ENCODE results near the gene BRSK1. TPM values are rescaled to one million over a fixed set of nuclear protein-coding genes. Genes with fewer than 3 reads are reported as not detected.

BRSK1 gene
- total and polyA plus RNA-seq, 2 of the 13 experiments (the other 11 are each of a cell fraction or from before 2014, with no cell fraction given) = 0.18 to 1.2 TPM

DNA sequence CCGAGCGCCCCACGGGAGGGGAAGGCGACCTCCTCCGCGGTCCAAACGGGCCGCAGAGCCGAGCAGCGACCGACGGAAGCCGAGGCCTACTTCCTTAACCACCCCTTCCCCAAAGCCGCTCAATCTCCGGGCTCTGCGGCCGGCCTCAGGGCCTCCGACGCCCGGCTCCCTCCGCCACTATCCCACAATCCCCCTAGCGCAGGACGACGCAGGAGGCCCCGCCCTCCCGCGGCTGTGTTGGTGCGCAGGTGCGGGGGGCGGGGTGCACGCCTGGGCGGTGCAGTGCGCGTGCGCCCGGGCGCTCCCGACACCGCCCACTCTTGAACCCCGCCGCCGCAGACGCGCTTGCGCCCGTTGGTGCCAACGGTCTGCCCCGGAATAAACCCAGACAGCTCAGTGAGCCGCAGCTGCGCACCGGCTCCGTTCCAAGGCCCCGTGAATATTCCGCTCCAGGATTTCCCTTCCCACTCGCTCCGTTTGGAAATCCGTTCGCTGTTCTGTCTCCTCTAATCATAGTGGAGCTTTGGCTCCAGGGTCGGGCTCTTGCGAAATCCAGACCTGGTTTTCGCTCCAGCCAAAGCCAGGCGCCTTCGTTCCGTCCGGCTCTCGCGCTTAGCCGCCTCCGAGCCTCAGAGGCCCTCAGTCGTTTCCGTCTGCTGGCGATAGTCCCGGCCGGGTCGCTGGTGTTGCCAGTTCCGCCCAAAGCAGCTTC, 24.8 kb upstream of the BRSK1 start, which contains the start of gene PPP6R1 (continued):
- TF ChIP-seq YEATS2 (CRISPR knock-in tag; IDR thresholded peaks at IDR 0.05; ENCODE audit: borderline replicate concordance) (peak; percentile 86), DPF2 (CRISPR knock-in tag; IDR thresholded peaks at IDR 0.05; ENCODE audit: borderline replicate concordance, low read depth) (no peak), ZNF251 (CRISPR knock-in tag; IDR thresholded peaks at IDR 0.05) (no peak), ZNF713 (CRISPR knock-in tag; IDR thresholded peaks at IDR 0.05) (no peak), ZNF572 (CRISPR knock-in tag; IDR thresholded peaks at IDR 0.05) (no peak), ZNF83 (CRISPR knock-in tag; IDR thresholded peaks at IDR 0.05; ENCODE audit: borderline replicate concordance) (0 out of 2 replicates have a peak, but pooled peaks have one; percentile 60), ELF4 (CRISPR knock-in tag; IDR thresholded peaks at IDR 0.05; ENCODE audit: borderline replicate concordance) (no peak), ZNF446 (CRISPR knock-in tag; IDR thresholded peaks at IDR 0.05) (no peak; the same call in none of the 2 replicates), FIP1L1 (IDR thresholded peaks at IDR 0.05; ENCODE audit: borderline replicate concordance, insufficient read depth, low read depth, low read length) (peak; percentile 94; the same call in 1 of the 2 replicates), PAX8 (CRISPR knock-in tag; IDR thresholded peaks at IDR 0.05; ENCODE audit: borderline replicate concordance) (no peak), ZNF773 (CRISPR knock-in tag; IDR thresholded peaks at IDR 0.05; ENCODE audit: borderline replicate concordance) (no peak; the same call in 1 of the 2 replicates), ZNF484 (CRISPR knock-in tag; IDR thresholded peaks at IDR 0.05; ENCODE audit: borderline replicate concordance, low read depth) (no peak), KMT2A (CRISPR knock-in tag; IDR thresholded peaks at IDR 0.05) (peak; percentile 73; the same call in 1 of the 2 replicates), SP1 (IDR thresholded peaks at IDR 0.05) (no peak), SP1 (CRISPR knock-in tag; IDR thresholded peaks at IDR 0.05) (peak; percentile 64), AHR (CRISPR knock-in tag; IDR thresholded peaks at IDR 0.05) (peak; percentile 30; the same call in 1 of the 2 replicates), ZNF180 (CRISPR knock-in tag; IDR thresholded peaks at IDR 0.05; ENCODE audit: borderline replicate concordance, low read depth) (0 out of 2 replicates have a peak, but pooled peaks have one; percentile 29), CCAR2 (optimal IDR thresholded peaks at IDR 0.05; ENCODE audit: low read depth, low read length) (peak; percentile 89), SMAD9 (CRISPR knock-in tag; IDR thresholded peaks at IDR 0.05) (no peak), TSC22D2 (CRISPR knock-in tag; IDR thresholded peaks at IDR 0.05; ENCODE audit: borderline replicate concordance) (peak; percentile 54; the same call in 1 of the 2 replicates), GATAD1 (CRISPR knock-in tag; IDR thresholded peaks at IDR 0.05) (peak; percentile 84)
- TF ChIP-seq, protein P1, sequence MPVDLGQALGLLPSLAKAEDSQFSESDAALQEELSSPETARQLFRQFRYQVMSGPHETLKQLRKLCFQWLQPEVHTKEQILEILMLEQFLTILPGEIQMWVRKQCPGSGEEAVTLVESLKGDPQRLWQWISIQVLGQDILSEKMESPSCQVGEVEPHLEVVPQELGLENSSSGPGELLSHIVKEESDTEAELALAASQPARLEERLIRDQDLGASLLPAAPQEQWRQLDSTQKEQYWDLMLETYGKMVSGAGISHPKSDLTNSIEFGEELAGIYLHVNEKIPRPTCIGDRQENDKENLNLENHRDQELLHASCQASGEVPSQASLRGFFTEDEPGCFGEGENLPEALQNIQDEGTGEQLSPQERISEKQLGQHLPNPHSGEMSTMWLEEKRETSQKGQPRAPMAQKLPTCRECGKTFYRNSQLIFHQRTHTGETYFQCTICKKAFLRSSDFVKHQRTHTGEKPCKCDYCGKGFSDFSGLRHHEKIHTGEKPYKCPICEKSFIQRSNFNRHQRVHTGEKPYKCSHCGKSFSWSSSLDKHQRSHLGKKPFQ (CRISPR knock-in tag; IDR thresholded peaks at IDR 0.05; ENCODE audit: insufficient replicate concordance) = no peak
- TF ChIP-seq, protein P2, sequence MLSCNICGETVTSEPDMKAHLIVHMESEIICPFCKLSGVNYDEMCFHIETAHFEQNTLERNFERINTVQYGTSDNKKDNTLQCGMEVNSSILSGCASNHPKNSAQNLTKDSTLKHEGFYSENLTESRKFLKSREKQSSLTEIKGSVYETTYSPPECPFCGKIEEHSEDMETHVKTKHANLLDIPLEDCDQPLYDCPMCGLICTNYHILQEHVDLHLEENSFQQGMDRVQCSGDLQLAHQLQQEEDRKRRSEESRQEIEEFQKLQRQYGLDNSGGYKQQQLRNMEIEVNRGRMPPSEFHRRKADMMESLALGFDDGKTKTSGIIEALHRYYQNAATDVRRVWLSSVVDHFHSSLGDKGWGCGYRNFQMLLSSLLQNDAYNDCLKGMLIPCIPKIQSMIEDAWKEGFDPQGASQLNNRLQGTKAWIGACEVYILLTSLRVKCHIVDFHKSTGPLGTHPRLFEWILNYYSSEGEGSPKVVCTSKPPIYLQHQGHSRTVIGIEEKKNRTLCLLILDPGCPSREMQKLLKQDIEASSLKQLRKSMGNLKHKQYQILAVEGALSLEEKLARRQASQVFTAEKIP (CRISPR knock-in tag; IDR thresholded peaks at IDR 0.05; ENCODE audit: borderline replicate concordance) = no peak
- TF ChIP-seq, protein P3, sequence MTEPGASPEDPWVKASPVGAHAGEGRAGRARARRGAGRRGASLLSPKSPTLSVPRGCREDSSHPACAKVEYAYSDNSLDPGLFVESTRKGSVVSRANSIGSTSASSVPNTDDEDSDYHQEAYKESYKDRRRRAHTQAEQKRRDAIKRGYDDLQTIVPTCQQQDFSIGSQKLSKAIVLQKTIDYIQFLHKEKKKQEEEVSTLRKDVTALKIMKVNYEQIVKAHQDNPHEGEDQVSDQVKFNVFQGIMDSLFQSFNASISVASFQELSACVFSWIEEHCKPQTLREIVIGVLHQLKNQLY (CRISPR knock-in tag; IDR thresholded peaks at IDR 0.05) = peak; percentile 51; the same call in 1 of the 2 replicates
- TF ChIP-seq, protein P4, sequence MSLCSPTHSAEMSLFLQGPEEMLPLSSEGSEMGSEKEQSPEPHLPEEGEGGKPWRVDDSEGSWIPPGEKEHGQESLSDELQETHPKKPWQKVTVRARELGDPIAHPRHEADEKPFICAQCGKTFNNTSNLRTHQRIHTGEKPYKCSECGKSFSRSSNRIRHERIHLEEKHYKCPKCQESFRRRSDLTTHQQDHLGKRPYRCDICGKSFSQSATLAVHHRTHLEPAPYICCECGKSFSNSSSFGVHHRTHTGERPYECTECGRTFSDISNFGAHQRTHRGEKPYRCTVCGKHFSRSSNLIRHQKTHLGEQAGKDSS (CRISPR knock-in tag; IDR thresholded peaks at IDR 0.05; ENCODE audit: borderline replicate concordance, low read depth) = peak; percentile 83; the same call in 1 of the 2 replicates
